Osteoblast (primary cell): Measurements from ENCODE around the gene FCRL4. TPM values are rescaled to one million over a fixed set of nuclear protein-coding genes. Genes with fewer than 3 reads are reported as not detected.

Source experiments
- DNase-seq: peaks from one replicate; pipeline ENCODE4 v3.0.0; 2011; ENCODE audit warnings: low spot score, mixed read lengths; ENCODE audit not compliant: insufficient read length; ENCODE audit errors: missing footprints
- H2AFZ ChIP-seq: 2 replicates; pipeline ENCODE4 v1.6.0; 2011; ENCODE audit warnings: mild to moderate bottlenecking, low read length
- H3K27ac ChIP-seq: 2 replicates; pipeline ENCODE4 v1.5.1; 2011; ENCODE audit warnings: mild to moderate bottlenecking, low read depth, low read length, moderate library complexity
- H3K27me3 ChIP-seq: 2 replicates; pipeline ENCODE4 v1.6.0; 2012; ENCODE audit warnings: mild to moderate bottlenecking, control low read depth, inconsistent platforms, low read length, moderate library complexity; ENCODE audit not compliant: insufficient read depth
- H3K36me3 ChIP-seq: 2 replicates; pipeline ENCODE4 v1.5.1; 2011; ENCODE audit warnings: mild to moderate bottlenecking, low read length, control low read depth, moderate library complexity; ENCODE audit not compliant: insufficient read depth
- H3K4me1 ChIP-seq: 2 replicates; pipeline ENCODE4 v1.5.1; 2011; ENCODE audit warnings: mild to moderate bottlenecking, low read length, control low read depth, moderate library complexity; ENCODE audit not compliant: insufficient read depth
- H3K4me2 ChIP-seq: 2 replicates; pipeline ENCODE4 v1.6.0; 2011; ENCODE audit warnings: mild to moderate bottlenecking, low read length; ENCODE audit not compliant: insufficient read depth
- H3K4me3 ChIP-seq: fragments of 200-600 bp; sonication (generic); 3 replicates; pipeline ENCODE4 v1.5.1; 2012; ENCODE audit warnings: mild to moderate bottlenecking, low read length, inconsistent platforms; ENCODE audit not compliant: insufficient read depth
- H3K79me2 ChIP-seq: 2 replicates; pipeline ENCODE4 v1.6.0; 2012; ENCODE audit warnings: mild to moderate bottlenecking, low read length, control low read depth, inconsistent platforms; ENCODE audit not compliant: insufficient read depth
- H3K9me3 ChIP-seq: 2 replicates; pipeline ENCODE4 v1.5.1; 2011; ENCODE audit warnings: low read depth, low read length, control low read depth
- H4K20me1 ChIP-seq: 2 replicates; pipeline ENCODE4 v1.6.0; 2012; ENCODE audit warnings: mild to moderate bottlenecking, low read length, control low read depth; ENCODE audit not compliant: insufficient read depth
- CTCF ChIP-seq: IDR thresholded peaks from 2 replicates; pipeline ENCODE4 v1.5.1; 2011; ENCODE audit warnings: mild to moderate bottlenecking, low read depth, low read length, moderate library complexity; ENCODE audit errors: extremely low read depth
- total RNA-seq: library from RNA; depleted of rRNA; stranded (reverse); fragments of >200 nt; gene quantifications from 2 replicates; pipeline ENCODE4 v1.2.3, GENCODE V29; 2012

The FCRL4 gene
- total RNA-seq, 1 donor = not detected

- no peaks in the 10 kb centered on the region for H3K36me3 ChIP-seq
- no peak overlapping the region for H3K4me3 ChIP-seq
- no peak overlapping the region for H3K4me2 ChIP-seq
- no peaks in the 10 kb centered on the region for H4K20me1 ChIP-seq
- H3K27me3 ChIP-seq = no peaks in the 10 kb centered on the region
- no peak overlapping the region for H2AFZ ChIP-seq
- no peak for TF ChIP-seq CTCF
- no peaks in the 10 kb centered on the region for H3K9me3 ChIP-seq
- H3K79me2 ChIP-seq = no peaks in the 10 kb centered on the region
- no peaks in the 10 kb centered on the region for H3K4me1 ChIP-seq
- DNase-seq = no peak
- no peak overlapping the region for H3K27ac ChIP-seq
These were observed 30.9 kb upstream of the FCRL4 start for GRCh38 chr1:157628773-157629172.

- Histone ChIP-seq H3K4me3 (no peak overlapping the region), H3K79me2 (no peaks in the 10 kb centered on the region), H3K4me2 (no peak overlapping the region), H3K9me3 (no peaks in the 10 kb centered on the region), H4K20me1 (no peaks in the 10 kb centered on the region), H3K27ac (no peak overlapping the region), H2AFZ (no peak overlapping the region), H3K4me1 (no peaks in the 10 kb centered on the region), H3K27me3 (no peaks in the 10 kb centered on the region), H3K36me3 (no peaks in the 10 kb centered on the region)
- TF ChIP-seq CTCF = peak; percentile 7
- DNase-seq = no peak
These were observed 28.2 kb upstream of the FCRL4 start for GRCh38 chr1:157626099-157626498.

GRCh38 chr1:157624471-157624870, 26.6 kb upstream of the FCRL4 start:
- H3K27me3 ChIP-seq = no peaks in the 10 kb centered on the region
- TF ChIP-seq CTCF = no peak
- no peaks in the 10 kb centered on the region for H3K9me3 ChIP-seq
- no peak overlapping the region for H3K27ac ChIP-seq
- no peaks in the 10 kb centered on the region for H3K79me2 ChIP-seq
- no peaks in the 10 kb centered on the region for H3K36me3 ChIP-seq
- no peaks in the 10 kb centered on the region for H3K4me1 ChIP-seq
- H4K20me1 ChIP-seq = no peaks in the 10 kb centered on the region
- H2AFZ ChIP-seq = no peak overlapping the region
- no peak overlapping the region for H3K4me3 ChIP-seq
- no peak for DNase-seq
- H3K4me2 ChIP-seq = no peak overlapping the region

- H3K27me3 ChIP-seq = no peaks in the 10 kb centered on the region
- H3K27ac ChIP-seq = no peak overlapping the region
- no peaks in the 10 kb centered on the region for H4K20me1 ChIP-seq
- no peak overlapping the region for H3K4me2 ChIP-seq
- no peaks in the 10 kb centered on the region for H3K4me1 ChIP-seq
- H3K79me2 ChIP-seq = no peaks in the 10 kb centered on the region
- no peak for TF ChIP-seq CTCF
- H2AFZ ChIP-seq = no peak overlapping the region
- H3K36me3 ChIP-seq = no peaks in the 10 kb centered on the region
- H3K4me3 ChIP-seq = no peak overlapping the region
- H3K9me3 ChIP-seq = no peaks in the 10 kb centered on the region
- no peak for DNase-seq
These were observed 24.6 kb upstream of the FCRL4 start for GRCh38 chr1:157622471-157622870.
